Right forelimb (tissue), 1 donor: ENCODE results near the gene CEP128.

Source experiments
- DNase-seq: peaks from one replicate; pipeline ENCODE4 v3.0.0-alpha.2; 2018

Gene CEP128

DNA sequence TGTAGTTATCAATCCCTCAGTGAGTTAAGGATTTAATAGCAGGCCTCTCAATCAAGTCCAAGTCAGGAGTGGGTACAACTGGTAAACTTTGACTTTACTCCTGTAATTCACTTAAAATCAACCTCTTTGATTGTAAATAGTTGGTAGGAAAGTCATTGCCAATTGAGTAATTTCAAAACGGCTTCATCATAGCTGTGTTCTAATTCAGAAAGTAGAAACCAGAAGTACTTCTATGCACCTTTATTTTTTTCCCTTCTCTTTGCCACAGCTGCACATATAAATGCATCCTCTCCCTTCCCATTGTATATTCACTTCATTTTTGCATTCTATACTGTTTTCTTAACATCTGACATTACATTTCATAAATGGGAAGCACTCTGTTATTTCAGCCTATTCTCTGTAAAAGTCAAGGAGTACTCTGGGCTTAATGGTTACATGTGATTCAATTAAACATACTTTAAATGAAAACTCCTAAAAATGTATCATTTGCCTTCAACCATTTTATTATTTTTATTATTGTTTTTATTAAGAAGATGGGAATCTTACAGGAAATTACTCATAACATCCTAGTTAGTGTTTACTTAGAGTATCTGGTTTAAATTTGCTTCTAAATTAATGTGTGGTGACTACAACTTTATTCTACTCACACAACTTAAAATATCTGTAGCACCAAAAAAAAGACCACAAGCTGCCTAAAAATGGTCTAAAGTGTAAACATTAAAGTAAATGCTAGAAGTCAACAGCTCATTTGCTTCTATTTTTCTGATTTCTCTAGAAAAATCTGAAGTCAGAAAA is 171.2 kb downstream of the CEP128 start:
- DNase-seq: no peak

DNA sequence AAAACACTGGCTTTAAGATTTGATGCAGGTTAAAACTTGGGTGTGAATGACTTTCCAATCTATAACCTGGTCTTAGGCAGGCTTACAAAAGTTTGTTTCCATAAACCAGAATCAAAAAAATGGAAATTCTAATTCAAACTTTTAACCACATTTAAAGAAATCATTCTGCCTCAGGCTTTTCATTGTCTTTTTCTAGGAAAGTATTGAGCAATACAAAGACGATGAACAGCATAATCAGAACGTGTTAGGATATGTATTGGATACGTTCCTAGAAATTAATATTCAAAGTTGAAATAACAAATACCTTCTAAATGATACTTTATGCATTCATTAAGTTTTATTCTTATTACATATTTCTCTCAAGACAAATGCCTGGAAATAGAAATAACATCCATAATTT is 172.9 kb downstream of the CEP128 start:
- no peak for DNase-seq

- no peak for DNase-seq
These were observed 176.5 kb downstream of the CEP128 start for GRCh38 chr14:80764921-80765507.

GRCh38 chr14:80764496-80764895 is 177.0 kb downstream of the CEP128 start:
- DNase-seq: no peak

GRCh38 chr14:80762641-80763228 is 178.8 kb downstream of the CEP128 start:
- DNase-seq: no peak

- no peak for DNase-seq
These were observed 186.8 kb downstream of the CEP128 start for GRCh38 chr14:80754696-80755095.

DNA sequence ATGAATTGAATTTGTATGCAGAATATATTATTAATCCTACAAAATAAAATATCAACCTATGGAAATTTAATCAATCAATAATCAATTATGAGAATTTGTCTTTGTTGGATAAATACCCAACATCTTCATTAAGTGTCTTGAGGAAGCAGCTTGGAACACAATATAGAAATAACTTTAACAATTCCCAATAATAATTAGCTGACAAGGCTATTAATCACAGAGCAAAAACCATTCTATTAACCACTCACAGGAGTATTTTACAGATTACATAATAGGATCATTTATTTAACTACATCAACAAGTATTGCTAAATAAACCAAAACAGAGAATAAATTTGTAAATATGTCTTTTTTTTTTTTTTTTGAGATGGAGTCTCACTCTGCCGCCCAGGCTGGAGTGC is 190.3 kb downstream of the CEP128 start:
- DNase-seq: no peak

DNA sequence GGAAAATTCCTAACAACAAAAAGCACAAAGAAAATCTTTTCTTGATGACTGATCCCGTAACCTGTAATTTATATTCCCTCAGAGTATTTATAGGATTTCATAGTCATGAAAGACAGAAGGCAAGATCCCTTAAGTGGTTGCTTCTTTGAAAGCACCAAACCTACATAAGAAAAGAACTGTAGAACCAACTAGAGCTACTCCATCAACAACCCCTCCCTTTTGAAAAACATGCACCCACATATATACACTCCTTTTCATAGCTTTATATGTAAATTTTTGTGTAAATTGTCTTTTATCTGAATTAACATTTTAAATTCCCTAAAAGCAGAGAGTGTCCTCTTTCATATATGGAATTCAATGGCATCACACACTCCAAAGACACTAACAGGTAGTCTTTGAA is 215.3 kb downstream of the CEP128 start:
- DNase-seq: no peak

GRCh38 chr14:80718940-80719339 is 222.6 kb downstream of the CEP128 start:
- no peak for DNase-seq

DNA sequence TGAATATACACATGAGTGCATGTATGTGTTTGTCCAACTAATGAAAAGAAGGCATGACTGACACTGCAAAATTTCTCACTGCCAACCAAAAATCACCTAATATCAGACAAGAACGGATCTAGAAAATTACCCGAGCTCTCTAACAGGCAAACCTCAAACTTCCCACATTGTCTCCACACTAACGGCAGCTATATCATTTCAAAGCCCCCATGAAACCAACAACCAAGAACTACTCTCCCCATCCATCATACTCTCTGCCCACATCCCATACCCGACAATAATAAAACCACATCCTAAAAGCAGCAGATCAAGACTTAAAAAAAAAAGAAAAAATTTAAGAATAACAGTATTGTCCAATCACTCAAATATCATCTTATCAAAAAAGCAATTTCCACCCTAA is 227.1 kb downstream of the CEP128 start:
- no peak for DNase-seq

- no peak for DNase-seq
These were observed 228.3 kb downstream of the CEP128 start for GRCh38 chr14:80713076-80713850.

DNA sequence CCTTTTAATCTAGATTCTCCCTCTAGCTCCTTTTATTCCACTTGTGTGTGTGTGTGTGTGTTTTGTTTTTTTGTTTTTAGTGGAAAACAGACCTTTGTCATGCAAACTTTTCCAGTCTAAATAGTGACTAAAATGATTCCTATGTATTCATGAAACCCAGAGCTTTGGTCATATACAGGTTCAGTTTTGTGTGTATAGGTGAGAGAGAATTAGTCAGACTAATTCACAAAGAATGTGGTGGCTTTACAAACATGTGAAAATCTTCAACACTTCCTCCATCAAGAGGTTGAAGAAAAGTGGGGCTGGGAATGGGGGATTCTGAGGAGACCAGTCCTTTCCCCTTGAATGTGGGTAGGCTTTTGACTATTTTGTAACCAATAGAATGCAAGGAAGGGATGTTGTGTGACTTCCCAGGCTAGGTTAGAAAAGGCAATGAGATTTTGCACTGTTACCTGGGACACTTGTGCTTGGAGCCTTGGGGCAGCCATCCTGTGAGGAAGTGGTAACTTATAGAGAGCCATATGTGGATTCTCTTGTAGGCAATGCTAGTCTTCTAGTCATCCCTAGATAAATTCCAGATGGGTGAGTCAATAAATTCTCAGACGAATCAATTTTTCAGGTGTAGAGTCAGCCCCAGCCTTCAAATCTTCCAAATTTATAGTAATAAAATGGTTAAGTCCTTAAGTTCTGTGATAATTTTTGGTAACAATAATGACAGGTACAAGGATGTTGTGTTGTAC is 236.1 kb downstream of the CEP128 start:
- DNase-seq: no peak

GRCh38 chr14:80700601-80701000 is 240.9 kb downstream of the CEP128 start:
- DNase-seq: no peak

DNA sequence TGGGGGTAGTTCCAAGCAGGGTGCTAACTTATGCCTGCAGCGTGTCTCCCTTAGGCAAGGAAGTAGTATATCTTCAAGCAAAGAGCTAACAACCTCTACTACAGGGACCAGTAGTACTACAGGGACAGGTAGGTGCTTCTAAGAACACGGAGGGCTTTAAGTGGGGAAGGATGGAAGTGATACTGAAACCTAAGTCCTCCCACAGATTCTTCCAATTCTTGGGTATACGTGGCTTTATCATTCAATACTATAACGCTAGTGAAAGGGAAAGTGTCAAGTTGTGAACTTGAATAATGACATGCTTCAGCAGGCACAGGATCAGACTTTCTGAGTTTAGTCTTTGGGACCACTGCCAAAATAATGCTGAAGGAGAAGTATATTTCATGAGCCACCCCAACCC is 241.7 kb downstream of the CEP128 start:
- no peak for DNase-seq

DNA sequence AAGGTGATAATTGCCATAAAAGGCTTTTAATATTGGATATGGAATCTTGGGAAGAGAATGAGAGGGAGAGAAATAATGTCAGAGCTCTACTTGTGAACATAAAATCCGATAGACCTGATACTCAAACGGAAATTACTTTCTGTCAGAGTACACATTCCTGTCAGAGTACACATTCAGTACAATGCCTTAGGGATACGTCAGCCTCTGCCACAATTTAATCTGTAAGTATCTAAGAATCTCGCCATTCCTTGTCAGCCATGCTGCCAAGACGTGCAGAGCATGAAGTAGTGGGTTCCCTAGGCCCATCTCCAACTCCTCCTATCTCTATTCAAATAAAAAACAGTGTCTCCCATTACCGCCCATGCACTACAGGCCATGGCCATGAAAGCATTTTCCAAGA is 242.6 kb downstream of the CEP128 start:
- DNase-seq: no peak

- no peak for DNase-seq
These were observed 245.7 kb downstream of the CEP128 start for GRCh38 chr14:80695869-80696268.

DNA sequence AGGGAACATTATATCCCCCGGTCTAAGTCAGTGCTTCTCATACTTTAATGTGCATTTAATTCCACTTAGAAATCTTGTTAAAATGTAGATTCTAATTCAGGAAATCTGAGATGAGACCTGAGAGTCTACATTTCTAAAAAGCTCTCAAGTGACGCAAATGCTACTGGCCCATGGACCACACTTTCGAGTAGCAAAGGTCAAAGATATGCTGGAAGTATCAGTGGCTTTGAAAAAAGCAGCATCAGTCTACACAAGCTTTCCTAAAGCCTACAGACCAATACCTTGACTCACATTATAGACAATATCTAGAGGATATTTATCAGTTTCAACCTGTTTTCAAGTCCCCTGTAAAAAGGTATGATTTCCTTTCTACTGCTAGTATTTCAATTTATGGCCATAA is 248.6 kb downstream of the CEP128 start:
- no peak for DNase-seq

GRCh38 chr14:80681651-80682050 is 259.9 kb downstream of the CEP128 start:
- DNase-seq: no peak

- DNase-seq: no peak
These were observed 262.3 kb downstream of the CEP128 start for GRCh38 chr14:80679273-80679672.

- DNase-seq: no peak
These were observed 263.1 kb downstream of the CEP128 start for GRCh38 chr14:80678436-80678835.

DNA sequence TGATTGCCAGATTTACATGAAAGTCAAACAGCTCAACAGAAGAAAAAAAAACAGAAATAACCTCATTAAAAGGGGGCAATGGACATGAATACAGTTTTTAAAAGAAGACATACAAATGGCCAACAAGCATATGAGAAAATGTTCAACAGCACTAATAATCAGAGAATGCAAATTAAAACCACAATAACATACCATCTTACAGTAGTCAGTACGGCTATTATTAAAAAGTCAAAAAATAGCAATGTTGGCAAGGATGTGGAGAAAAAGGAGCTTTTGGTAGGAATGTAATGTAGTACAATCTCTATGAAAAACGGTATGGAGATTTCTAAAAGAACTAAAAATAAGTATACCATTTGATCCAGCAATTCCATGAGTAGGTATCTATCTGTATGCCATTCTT is 272.1 kb downstream of the CEP128 start:
- no peak for DNase-seq

GRCh38 chr14:80664576-80664975 is 277.0 kb downstream of the CEP128 start:
- DNase-seq: no peak

GRCh38 chr14:80663541-80663940 is 278.0 kb downstream of the CEP128 start:
- no peak for DNase-seq
